PFSK-1 (cell line): ENCODE measurements around the gene ANKRD34C.

Source experiments
- FOXP2 ChIP-seq: optimal IDR thresholded peaks from 2 replicates; pipeline ENCODE3; 2011; ENCODE audit warnings: borderline replicate concordance, control low read depth, inconsistent platforms; ENCODE audit not compliant: insufficient read depth; ENCODE audit errors: extremely low read length, extremely low read depth
- POLR2AphosphoS5 ChIP-seq: IDR thresholded peaks from 2 replicates; pipeline ENCODE4 v1.6.1; 2012; ENCODE audit warnings: low read depth, mild to moderate bottlenecking, control low read depth, low read length, moderate library complexity
- SIN3A ChIP-seq: IDR thresholded peaks from 2 replicates; pipeline ENCODE4 v1.6.1; 2012; ENCODE audit warnings: mild to moderate bottlenecking, low read length, moderate library complexity, borderline replicate concordance; ENCODE audit not compliant: insufficient read depth
- TAF1 ChIP-seq: IDR thresholded peaks from 2 replicates; pipeline ENCODE4 v1.6.1; 2012; ENCODE audit warnings: low read length, control low read depth, borderline replicate concordance; ENCODE audit not compliant: insufficient read depth
- TF ChIP-seq, protein P1 (sequence below), 2 experiments: IDR thresholded peaks; 2 replicates each; pipeline versions ENCODE4 v1.6.1 to v1.8.0; 2011 to 2012; ENCODE audit warnings: low read depth in 2 of 2, low read length in 2 of 2, control low read depth in 1 of 2, inconsistent platforms in 1 of 2, mild to moderate bottlenecking in 1 of 2, moderate library complexity in 1 of 2; ENCODE audit not compliant: insufficient read depth in 1 of 2

The ANKRD34C gene

DNA sequence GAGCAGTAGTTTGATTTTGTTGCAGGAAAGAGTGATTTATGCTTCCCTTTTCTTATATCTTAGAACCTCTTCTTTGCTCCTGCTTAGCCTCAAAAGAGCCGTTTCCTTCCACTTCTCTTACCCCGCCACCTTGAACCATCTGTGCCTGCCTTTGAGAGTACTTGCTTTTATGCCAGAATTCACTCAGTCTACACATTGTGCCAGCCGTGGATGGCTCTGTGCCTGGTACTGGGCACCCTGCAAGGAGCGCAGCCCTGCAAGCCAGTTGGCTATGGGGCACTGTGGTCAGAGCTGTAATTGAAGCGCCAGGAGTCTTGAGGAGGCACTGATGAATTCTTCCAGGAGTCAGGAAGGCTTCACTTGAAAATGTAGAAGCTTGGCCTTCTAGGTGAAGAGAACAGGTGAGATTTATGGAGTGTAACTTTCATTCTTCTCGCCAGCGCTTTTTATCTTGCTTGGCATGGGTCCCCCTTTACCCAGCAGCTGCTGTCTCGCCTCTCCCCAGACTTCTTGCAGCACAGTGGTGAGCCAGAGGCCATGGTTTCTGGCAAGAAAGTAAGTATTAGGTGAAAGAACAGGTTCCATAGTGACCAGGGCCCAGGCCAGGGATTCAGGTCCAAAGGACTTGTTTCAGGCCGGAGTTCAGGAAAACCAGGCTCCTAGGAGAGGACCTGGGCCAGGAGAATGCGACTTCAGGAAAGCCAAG is 33.3 kb downstream of the ANKRD34C start:
- TF ChIP-seq, protein P1, sequence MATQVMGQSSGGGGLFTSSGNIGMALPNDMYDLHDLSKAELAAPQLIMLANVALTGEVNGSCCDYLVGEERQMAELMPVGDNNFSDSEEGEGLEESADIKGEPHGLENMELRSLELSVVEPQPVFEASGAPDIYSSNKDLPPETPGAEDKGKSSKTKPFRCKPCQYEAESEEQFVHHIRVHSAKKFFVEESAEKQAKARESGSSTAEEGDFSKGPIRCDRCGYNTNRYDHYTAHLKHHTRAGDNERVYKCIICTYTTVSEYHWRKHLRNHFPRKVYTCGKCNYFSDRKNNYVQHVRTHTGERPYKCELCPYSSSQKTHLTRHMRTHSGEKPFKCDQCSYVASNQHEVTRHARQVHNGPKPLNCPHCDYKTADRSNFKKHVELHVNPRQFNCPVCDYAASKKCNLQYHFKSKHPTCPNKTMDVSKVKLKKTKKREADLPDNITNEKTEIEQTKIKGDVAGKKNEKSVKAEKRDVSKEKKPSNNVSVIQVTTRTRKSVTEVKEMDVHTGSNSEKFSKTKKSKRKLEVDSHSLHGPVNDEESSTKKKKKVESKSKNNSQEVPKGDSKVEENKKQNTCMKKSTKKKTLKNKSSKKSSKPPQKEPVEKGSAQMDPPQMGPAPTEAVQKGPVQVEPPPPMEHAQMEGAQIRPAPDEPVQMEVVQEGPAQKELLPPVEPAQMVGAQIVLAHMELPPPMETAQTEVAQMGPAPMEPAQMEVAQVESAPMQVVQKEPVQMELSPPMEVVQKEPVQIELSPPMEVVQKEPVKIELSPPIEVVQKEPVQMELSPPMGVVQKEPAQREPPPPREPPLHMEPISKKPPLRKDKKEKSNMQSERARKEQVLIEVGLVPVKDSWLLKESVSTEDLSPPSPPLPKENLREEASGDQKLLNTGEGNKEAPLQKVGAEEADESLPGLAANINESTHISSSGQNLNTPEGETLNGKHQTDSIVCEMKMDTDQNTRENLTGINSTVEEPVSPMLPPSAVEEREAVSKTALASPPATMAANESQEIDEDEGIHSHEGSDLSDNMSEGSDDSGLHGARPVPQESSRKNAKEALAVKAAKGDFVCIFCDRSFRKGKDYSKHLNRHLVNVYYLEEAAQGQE (IDR thresholded peaks at IDR 0.05; ENCODE audit: insufficient read depth in 1 of 2, low read depth in 2 of 2, low read length in 2 of 2): no peak
- TF ChIP-seq FOXP2 (no peak), SIN3A (no peak), POLR2AphosphoS5 (no peak), TAF1 (no peak)

DNA sequence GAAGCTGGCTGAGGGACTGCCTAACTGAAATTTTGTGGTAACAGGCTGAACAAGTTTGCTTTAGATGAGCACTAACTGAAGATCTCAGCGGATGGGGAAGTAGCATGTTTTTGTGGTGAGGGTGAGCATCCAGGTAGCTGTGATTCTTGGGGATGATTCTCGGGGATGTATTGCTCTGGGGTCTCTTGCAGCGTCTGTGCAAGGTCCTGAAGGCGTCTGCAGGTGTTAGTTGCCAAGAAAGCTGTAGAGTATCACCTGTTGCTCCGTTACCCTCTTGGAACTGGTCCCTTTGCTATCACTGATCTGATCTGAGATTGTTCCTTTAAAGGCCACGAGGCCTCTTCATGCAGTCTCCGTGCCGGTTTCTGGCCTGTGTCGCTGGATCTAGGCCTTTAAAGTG is 34.3 kb downstream of the ANKRD34C start:
- TF ChIP-seq SIN3A (no peak), TAF1 (no peak), POLR2AphosphoS5 (no peak), FOXP2 (no peak)
- TF ChIP-seq, protein P1 (IDR thresholded peaks at IDR 0.05; ENCODE audit: insufficient read depth in 1 of 2, low read depth in 2 of 2, low read length in 2 of 2): no peak

DNA sequence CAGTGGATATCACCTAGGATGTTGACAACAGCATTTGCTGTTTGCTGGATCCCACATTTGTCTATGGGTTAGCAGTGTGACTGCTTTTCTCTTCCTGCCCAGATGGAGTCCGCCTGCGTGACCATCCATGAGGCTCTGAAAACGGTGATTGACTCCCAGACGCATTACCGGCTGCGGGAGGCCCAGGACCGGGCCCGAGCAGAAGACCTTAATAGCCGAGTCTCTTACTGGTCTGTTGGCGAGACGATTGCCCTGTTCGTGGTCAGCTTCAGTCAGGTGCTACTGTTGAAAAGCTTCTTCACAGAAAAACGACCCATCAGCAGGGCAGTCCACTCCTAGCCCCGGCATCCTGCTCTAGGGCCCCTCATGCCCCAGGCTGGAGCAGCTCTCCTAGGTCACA is 39.4 kb downstream of the ANKRD34C start:
- TF ChIP-seq, protein P1 (IDR thresholded peaks at IDR 0.05; ENCODE audit: insufficient read depth in 1 of 2, low read depth in 2 of 2, low read length in 2 of 2): no peak
- TF ChIP-seq FOXP2 (no peak), POLR2AphosphoS5 (no peak), SIN3A (no peak), TAF1 (no peak)

DNA sequence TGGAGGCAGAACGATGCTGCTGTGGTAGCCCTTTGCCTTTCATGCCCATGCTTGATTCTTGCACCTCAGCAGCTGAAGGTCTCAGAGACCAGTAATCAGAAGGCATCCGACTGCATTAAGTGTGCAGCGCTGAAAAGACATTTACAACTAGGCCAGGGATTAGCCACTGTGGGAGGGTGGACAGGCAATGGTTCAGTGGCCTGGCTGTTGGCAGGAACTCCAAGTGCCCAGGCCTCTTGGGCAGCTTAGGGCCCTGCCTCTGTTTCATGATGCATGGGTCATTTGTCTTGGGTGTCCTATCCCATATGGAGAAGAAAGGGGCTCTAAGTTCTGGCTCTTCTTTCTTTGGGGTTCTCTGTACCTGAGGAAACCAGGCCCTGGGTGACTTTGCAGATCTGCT is 39.8 kb downstream of the ANKRD34C start:
- TF ChIP-seq POLR2AphosphoS5 (no peak), FOXP2 (no peak), TAF1 (no peak), SIN3A (no peak)
- TF ChIP-seq, protein P1 (IDR thresholded peaks at IDR 0.05; ENCODE audit: insufficient read depth in 1 of 2, low read depth in 2 of 2, low read length in 2 of 2): no peak

DNA sequence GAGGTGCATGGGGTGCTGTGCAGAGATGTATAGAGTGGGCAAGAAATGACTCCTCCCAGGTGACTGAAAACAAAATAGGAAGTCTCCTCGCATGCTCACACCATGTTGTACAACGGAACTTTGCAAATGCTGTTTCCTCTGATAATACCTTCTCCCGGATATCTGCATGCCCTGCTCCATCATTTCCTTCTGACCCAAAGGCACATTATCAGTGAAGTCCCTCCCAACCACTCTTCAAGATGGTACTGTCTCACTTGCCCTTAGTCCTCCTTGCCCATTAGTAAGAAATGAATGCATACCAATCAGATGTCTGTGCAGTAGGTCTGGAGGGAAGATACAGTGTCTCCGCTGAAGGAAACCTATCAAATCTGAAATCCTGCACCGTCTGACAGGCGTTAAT is 40.4 kb downstream of the ANKRD34C start:
- TF ChIP-seq POLR2AphosphoS5: no peak
- no peak for TF ChIP-seq TAF1
- TF ChIP-seq SIN3A: no peak
- TF ChIP-seq, protein P1 (IDR thresholded peaks at IDR 0.05; ENCODE audit: insufficient read depth in 1 of 2, low read depth in 2 of 2, low read length in 2 of 2): no peak
- no peak for TF ChIP-seq FOXP2
